H9 (cell line): Measurements from ENCODE around the gene PARP2. TPM values are rescaled to one million over a fixed set of nuclear protein-coding genes. Genes with fewer than 3 reads are reported as not detected.

ENCODE experiments used
- DNase-seq: peaks from one replicate; pipeline ENCODE4 v3.0.0-alpha.2; 2017
- H2AFZ ChIP-seq: one replicate; pipeline ENCODE4 v1.6.1; 2013; ENCODE audit warnings: mild to moderate bottlenecking, low read length, control low read depth, moderate library complexity
- H2AK5ac ChIP-seq: 2 replicates; pipeline ENCODE4 v1.6.1; 2013; ENCODE audit warnings: low read length, control low read depth, mixed read lengths; ENCODE audit not compliant: insufficient read length
- H2BK120ac ChIP-seq: one replicate; pipeline ENCODE4 v1.6.1; 2013; ENCODE audit warnings: low read depth, mild to moderate bottlenecking, low read length, control low read depth, inconsistent platforms; ENCODE audit not compliant: poor library complexity, severe bottlenecking
- H2BK12ac ChIP-seq: 2 replicates; pipeline ENCODE4 v1.6.1; 2013; ENCODE audit warnings: low read length, control low read depth, mixed read lengths, low read depth; ENCODE audit not compliant: insufficient read length
- H2BK15ac ChIP-seq: 2 replicates; pipeline ENCODE4 v1.6.1; 2013; ENCODE audit warnings: low read depth, low read length, control low read depth
- H2BK20ac ChIP-seq: one replicate; pipeline ENCODE4 v1.6.1; 2013; ENCODE audit warnings: low read depth, mild to moderate bottlenecking, low read length, control low read depth, inconsistent platforms; ENCODE audit not compliant: poor library complexity, severe bottlenecking
- H2BK5ac ChIP-seq: 2 replicates; pipeline ENCODE4 v1.6.1; 2013; ENCODE audit warnings: low read length, control low read depth, mixed read lengths; ENCODE audit not compliant: insufficient read length
- H3K14ac ChIP-seq: 2 replicates; pipeline ENCODE4 v1.6.1; 2013; ENCODE audit warnings: low read length, control low read depth; ENCODE audit not compliant: insufficient read depth
- H3K18ac ChIP-seq: 2 replicates; pipeline ENCODE4 v1.6.1; 2013; ENCODE audit warnings: low read depth, mild to moderate bottlenecking, mixed read lengths, low read length, control low read depth; ENCODE audit not compliant: insufficient read length
- H3K23ac ChIP-seq: 2 replicates; pipeline ENCODE4 v1.6.1; 2013; ENCODE audit warnings: low read length, control low read depth, mixed read lengths, low read depth; ENCODE audit not compliant: insufficient read length
- H3K23me2 ChIP-seq: 2 replicates; pipeline ENCODE4 v1.6.1; 2013; ENCODE audit warnings: low read depth, mild to moderate bottlenecking, mixed read lengths, low read length, control low read depth; ENCODE audit not compliant: insufficient read length, poor library complexity, severe bottlenecking
- H3K27ac ChIP-seq: 2 replicates; pipeline ENCODE4 v1.5.1; 2013; ENCODE audit warnings: low read length, control low read depth, mixed read lengths, low read depth; ENCODE audit not compliant: insufficient read length
- H3K27me3 ChIP-seq: 2 replicates; pipeline ENCODE4 v1.6.1; 2013; ENCODE audit warnings: low read length, control low read depth, inconsistent platforms; ENCODE audit not compliant: insufficient read depth
- H3K4ac ChIP-seq: 2 replicates; pipeline ENCODE4 v1.6.1; 2013; ENCODE audit warnings: low read depth, mild to moderate bottlenecking, control low read depth, inconsistent platforms, low read length, moderate library complexity
- H3K4me1 ChIP-seq: 2 replicates; pipeline ENCODE4 v1.6.1; 2013; ENCODE audit warnings: low read length, control low read depth, inconsistent platforms; ENCODE audit not compliant: insufficient read depth
- H3K4me2 ChIP-seq: 2 replicates; pipeline ENCODE4 v1.6.1; 2013; ENCODE audit warnings: low read length, control low read depth, mixed read lengths; ENCODE audit not compliant: insufficient read length, insufficient read depth
- H3K56ac ChIP-seq: 2 replicates; pipeline ENCODE4 v1.6.1; 2013; ENCODE audit warnings: low read depth, mild to moderate bottlenecking, mixed read lengths, low read length, control low read depth; ENCODE audit not compliant: insufficient read length
- H3K79me1 ChIP-seq: 2 replicates; pipeline ENCODE4 v1.6.1; 2013; ENCODE audit warnings: low read depth, mild to moderate bottlenecking, moderate library complexity, low read length, control low read depth, inconsistent platforms; ENCODE audit not compliant: insufficient read depth, poor library complexity, severe bottlenecking
- H3K79me2 ChIP-seq: 2 replicates; pipeline ENCODE4 v1.6.1; 2013; ENCODE audit warnings: low read length, control low read depth, inconsistent platforms; ENCODE audit not compliant: insufficient read depth
- H3K9ac ChIP-seq: 2 replicates; pipeline ENCODE4 v1.6.1; 2013; ENCODE audit warnings: low read length, control low read depth, mixed read lengths; ENCODE audit not compliant: insufficient read length; ENCODE audit errors: extremely low read depth
- H3K9me3 ChIP-seq: one replicate; pipeline ENCODE4 v1.6.1; 2013; ENCODE audit warnings: low read depth, low read length, inconsistent platforms; ENCODE audit not compliant: control insufficient read depth
- H3T11ph ChIP-seq: one replicate; pipeline ENCODE4 v1.6.1; 2013; ENCODE audit warnings: mild to moderate bottlenecking, low read length, control low read depth, inconsistent platforms
- H4K20me1 ChIP-seq: one replicate; pipeline ENCODE4 v1.6.1; 2013; ENCODE audit not compliant: control insufficient read depth, insufficient read length, insufficient read depth
- H4K5ac ChIP-seq: 2 replicates; pipeline ENCODE4 v1.6.1; 2013; ENCODE audit warnings: low read depth, mild to moderate bottlenecking, mixed read lengths, low read length, control low read depth; ENCODE audit not compliant: insufficient read length
- H4K8ac ChIP-seq: replicated peaks from 2 replicates; pipeline ENCODE4 v1.6.1; 2013; ENCODE audit warnings: low read length, control low read depth, mixed read lengths, low read depth; ENCODE audit not compliant: insufficient read length
- H4K91ac ChIP-seq: 2 replicates; pipeline ENCODE4 v1.6.1; 2013; ENCODE audit warnings: low read depth, mild to moderate bottlenecking, moderate library complexity, mixed read lengths, low read length, control low read depth; ENCODE audit not compliant: insufficient read length
- H3K27ac Mint-ChIP-seq, 3 experiments: 2 replicates in 2 of 3; 3 replicates in 1 of 3; pipeline ENCODE4 v1.8.0; 2020 to 2021; ENCODE audit warnings: mixed read lengths in 3 of 3, mild to moderate bottlenecking in 1 of 3, moderate library complexity in 1 of 3
- H3K27me3 Mint-ChIP-seq: 2 replicates; pipeline ENCODE4 v1.8.0; 2021; ENCODE audit warnings: low read depth, mild to moderate bottlenecking, moderate library complexity, mixed read lengths
- H3K36me3 Mint-ChIP-seq, 3 experiments: 2 replicates in 2 of 3; 3 replicates in 1 of 3; pipeline ENCODE4 v1.8.0; 2020 to 2021; ENCODE audit warnings: low read depth in 3 of 3, mixed read lengths in 3 of 3; ENCODE audit not compliant: insufficient read depth in 1 of 3
- H3K4me1 Mint-ChIP-seq, 2 experiments: 2 replicates each; pipeline ENCODE4 v1.8.0; 2020; ENCODE audit warnings: mixed read lengths in 2 of 2
- H3K4me3 Mint-ChIP-seq, 2 experiments: 2 replicates in 1 of 2; 3 replicates in 1 of 2; pipeline ENCODE4 v1.8.0; 2020 to 2021; ENCODE audit warnings: mild to moderate bottlenecking in 2 of 2, mixed read lengths in 2 of 2, moderate library complexity in 1 of 2
- H3K9me3 Mint-ChIP-seq, 2 experiments: 2 replicates in 1 of 2; 3 replicates in 1 of 2; pipeline ENCODE4 v1.8.0; 2020; ENCODE audit warnings: mild to moderate bottlenecking in 2 of 2, mixed read lengths in 2 of 2, moderate library complexity in 1 of 2
- WGBS: extraction: QIAGEN DNeasy Blood & Tissue Kit; methylation state at CpG from one replicate; pipeline ENCODE4 v1.1.7; 2013; ENCODE audit warnings: missing lambda C conversion rate, low lambda C conversion rate, mixed read lengths; ENCODE audit not compliant: insufficient read length; ENCODE audit errors: extremely low coverage; 5-methylcytosine and 5-hydroxymethylcytosine counted together
- total RNA-seq: library from RNA; stranded (reverse); gene quantifications from 2 replicates; pipeline ENCODE4 v1.2.1, GENCODE V29; 2021
- TF ChIP-seq, protein P1 (sequence below): fragments of 200-600 bp; sonication (generic); conservative IDR thresholded peaks from 3 replicates; pipeline ENCODE4 v1.8.0; 2021; ENCODE audit warnings: antibody characterized with exemption, mild to moderate bottlenecking

Gene PARP2
- total RNA-seq, 1 experiment from 2014 or later: 25.4 TPM

DNA sequence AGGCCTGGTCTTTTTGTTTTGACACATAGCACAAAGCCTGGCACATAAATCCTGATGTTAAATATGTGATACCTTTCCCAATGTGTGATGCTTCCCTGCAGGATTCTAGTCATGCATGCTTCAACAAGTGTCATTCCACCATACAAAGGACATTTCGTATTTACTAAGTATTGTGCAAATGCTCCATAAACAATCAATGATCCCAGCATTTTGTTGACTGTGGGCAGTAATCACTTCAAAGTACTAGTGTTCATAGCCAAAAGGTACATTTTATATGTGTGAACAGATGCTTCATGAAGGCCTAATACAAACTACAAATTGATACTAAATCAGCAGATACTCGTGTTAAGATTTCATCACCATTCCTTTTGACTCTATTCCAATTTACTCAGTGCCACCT lies 14.7 kb upstream of the PARP2 start:
- Histone ChIP-seq H3K27ac (peak overlapping the region; percentile 26), H4K20me1 (no peaks in the 10 kb centered on the region)

More for the DNA sequence above, 14.7 kb upstream of the PARP2 start:
- Histone ChIP-seq H3K14ac (no peak overlapping the region), H3K23ac (no peak overlapping the region), H2BK15ac (no peak overlapping the region), H2BK5ac (no peak overlapping the region), H3K4me1 (peaks cover 6% of the 10 kb centered on the region), H2AFZ (no peak overlapping the region), H3K18ac (no peak overlapping the region), H3T11ph (no peak overlapping the region), H3K4me2 (no peak overlapping the region), H3K79me1 (no peaks in the 10 kb centered on the region), H3K27me3 (no peaks in the 10 kb centered on the region), H4K91ac (no peak overlapping the region), H3K4ac (no peak overlapping the region), H4K8ac (no peak overlapping the region), H3K9ac (peak overlapping the region; percentile 18), H2BK20ac (no peak overlapping the region), H3K56ac (no peak overlapping the region), H4K5ac (no peak overlapping the region), H3K79me2 (peaks cover 41% of the 10 kb centered on the region), H2BK120ac (no peak overlapping the region), H2BK12ac (no peak overlapping the region), H2AK5ac (no peak overlapping the region), H3K9me3 (no peaks in the 10 kb centered on the region), H3K23me2 (peaks cover 6% of the 10 kb centered on the region)
- DNase-seq: no peak
- H3K9me3 Mint-ChIP-seq: peaks cover 0 to 3% of the 10 kb centered on the region in 2 experiments; a peak in 1 of 5 replicates
- peak overlapping the region in 1 of 2 experiments; percentile 12; a peak in 1 of 5 replicates for H3K4me3 Mint-ChIP-seq
- no CpG with 5 or more reads among the region's 2 CpGs for WGBS
- peaks cover 36 to 37% of the 10 kb centered on the region in 2 experiments for H3K4me1 Mint-ChIP-seq
- peaks cover 36 to 77% (median 67%) of the 10 kb centered on the region in 3 experiments for H3K36me3 Mint-ChIP-seq
- TF ChIP-seq, protein P1, sequence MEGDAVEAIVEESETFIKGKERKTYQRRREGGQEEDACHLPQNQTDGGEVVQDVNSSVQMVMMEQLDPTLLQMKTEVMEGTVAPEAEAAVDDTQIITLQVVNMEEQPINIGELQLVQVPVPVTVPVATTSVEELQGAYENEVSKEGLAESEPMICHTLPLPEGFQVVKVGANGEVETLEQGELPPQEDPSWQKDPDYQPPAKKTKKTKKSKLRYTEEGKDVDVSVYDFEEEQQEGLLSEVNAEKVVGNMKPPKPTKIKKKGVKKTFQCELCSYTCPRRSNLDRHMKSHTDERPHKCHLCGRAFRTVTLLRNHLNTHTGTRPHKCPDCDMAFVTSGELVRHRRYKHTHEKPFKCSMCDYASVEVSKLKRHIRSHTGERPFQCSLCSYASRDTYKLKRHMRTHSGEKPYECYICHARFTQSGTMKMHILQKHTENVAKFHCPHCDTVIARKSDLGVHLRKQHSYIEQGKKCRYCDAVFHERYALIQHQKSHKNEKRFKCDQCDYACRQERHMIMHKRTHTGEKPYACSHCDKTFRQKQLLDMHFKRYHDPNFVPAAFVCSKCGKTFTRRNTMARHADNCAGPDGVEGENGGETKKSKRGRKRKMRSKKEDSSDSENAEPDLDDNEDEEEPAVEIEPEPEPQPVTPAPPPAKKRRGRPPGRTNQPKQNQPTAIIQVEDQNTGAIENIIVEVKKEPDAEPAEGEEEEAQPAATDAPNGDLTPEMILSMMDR: no peak
- no peaks in the 10 kb centered on the region for H3K27me3 Mint-ChIP-seq
- peak overlapping the region in 1 of 3 experiments; percentile 87; a peak in 2 of 7 replicates for H3K27ac Mint-ChIP-seq
